NCI-H1048 (cell line): ENCODE data around the gene URB1.
"Not testable (repeated sequence)": the region's sequence is repeated elsewhere in the genome, so short reads cannot be mapped to it uniquely, and the experiment has no call there.

Experiments
- DNase-seq: peaks from one replicate; lab custom pipeline; 2025; lab: John Stamatoyannopoulos, UW

URB1 gene

DNA sequence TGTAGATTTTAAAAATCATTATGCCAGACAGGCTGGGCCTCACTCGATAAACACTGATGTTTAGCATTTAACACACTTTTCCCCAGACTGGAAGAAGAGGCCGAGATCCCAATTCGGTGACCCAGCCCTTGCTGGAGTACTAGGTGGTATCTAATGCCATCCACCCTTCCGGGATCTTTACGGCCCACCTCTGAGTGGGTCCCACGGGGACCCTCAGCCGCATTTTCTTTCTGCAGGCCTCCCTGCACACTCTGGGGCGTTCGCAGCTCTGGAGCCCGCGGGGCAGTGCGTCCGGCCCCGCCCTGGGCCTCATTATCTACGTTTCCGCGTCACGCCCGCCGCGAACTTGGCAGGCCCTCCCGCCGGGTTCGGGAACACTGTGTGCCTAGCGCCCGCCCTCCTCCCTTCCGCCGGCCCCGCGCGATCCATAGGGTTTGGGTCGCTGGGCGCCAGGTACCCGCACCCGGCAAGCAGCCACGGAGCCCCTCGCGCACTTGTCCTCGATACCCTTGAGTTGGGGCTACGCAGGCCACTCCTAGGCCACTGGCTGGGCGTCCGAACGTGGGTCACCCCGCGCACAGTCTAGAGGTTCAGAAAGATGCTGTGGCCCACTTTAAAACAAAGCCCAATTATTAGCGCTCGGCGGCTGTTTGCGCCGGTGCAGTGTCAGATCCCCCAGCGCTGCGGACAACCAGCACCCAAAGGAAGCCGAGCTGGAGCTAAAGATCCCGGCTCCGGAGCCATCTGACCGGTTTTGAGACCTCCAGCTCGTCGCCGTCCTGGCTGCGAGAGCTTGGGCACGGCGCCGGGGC is 18.7 kb upstream of the URB1 start:
- DNase-seq, result peak; percentile 12

DNA sequence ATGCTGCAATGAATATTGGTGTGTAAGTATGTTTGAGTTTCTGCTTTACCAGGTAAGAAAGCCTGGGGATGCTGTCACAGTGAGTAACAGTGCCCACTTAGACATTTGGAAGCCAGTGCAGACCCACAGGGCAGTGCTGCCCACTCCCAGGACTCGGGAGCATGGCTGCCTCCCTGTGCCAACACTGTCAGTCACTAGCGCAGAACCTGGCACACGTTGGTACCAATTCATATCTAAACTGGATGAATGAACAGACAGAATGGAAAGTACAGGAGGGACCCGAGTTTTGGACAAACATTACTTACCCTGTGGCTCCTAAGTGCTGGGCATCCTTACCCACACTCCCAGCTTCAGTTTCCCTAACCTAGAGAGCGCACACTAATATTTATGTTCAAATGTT is 18.1 kb upstream of the URB1 start:
- no peak for DNase-seq

DNA sequence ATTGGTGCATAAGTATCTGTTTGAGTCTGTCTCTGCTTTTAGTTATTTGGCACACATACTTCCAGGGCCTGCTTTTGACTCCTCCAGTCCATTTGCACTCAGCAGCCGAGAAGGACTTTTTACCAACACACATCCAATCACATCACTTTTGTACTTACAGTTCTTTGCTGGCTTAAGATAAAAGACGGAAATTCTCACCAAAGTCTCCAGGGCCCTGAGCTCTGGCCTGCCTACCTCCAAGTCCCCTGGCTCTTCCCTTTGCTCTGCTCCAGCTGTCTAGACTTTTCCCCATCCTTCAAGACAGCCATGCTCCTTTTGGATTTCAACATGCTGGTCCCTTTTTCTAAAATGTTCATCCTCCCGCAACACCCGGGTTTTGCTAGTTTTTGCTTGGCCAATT is 17.5 kb upstream of the URB1 start:
- DNase-seq, result no peak

DNA sequence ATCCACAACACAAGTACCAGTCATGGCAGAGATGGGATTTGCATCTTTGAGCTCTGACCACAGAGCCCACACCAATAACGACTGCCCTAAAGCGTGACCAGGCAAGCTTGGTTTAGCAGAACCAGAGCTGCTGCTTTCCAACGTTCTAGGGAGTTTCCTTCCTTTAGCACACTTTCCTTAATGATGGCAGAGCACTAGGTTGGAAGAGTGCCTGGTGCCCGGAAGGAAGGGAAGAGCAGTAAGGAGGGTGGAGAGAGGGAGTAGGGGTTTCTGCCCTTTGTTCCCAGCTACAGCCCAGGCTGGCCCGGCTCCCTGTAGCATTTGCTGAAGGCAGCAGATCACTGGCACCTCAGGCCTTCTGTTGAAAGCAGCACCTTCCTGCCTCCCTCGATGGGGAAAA is 13.6 kb upstream of the URB1 start:
- no peak for DNase-seq

DNA sequence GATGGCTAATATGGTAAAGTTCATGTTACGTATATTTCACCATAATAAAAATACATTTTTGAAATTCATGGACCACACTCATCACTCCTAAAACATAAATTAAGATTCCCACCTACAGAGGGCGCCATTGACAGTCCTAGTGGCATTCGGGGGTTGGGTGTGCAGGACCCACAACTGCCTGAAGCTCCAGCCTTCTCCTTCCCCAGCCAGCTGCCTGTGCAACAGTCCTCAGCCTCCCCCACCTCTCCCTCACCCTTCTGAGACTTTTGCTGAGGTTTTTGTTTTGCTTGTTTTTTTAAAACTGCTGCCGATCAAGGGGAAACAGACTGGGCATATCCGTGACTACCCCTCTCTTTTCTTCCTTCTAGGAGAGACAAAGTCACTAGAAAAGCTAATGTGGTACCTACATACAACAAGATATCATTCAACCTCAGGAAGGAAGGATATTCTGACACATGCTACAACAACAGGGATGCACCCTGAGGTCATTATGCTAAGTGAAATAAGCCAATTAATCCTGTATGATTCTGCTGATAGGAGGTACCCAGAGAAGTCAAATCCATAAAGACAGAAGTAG is 10.5 kb upstream of the URB1 start:
- peak; percentile 24 for DNase-seq

DNA sequence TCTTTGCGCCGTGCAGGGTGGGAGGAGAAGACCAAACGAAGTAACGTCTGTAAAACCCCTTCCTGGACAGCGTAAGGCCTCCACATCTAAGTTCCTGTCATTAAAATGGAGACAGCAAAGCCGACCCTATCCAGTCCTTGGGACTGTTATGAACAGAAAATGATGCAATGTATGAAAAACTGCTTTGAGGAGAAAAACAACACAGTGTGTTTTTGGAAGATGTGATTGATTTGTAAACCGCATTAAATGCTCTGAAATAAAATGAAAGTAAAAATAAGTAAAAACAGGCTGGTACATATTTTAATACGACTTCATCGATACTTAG is 827 bp upstream of the URB1 start:
- DNase-seq, result no peak

DNA sequence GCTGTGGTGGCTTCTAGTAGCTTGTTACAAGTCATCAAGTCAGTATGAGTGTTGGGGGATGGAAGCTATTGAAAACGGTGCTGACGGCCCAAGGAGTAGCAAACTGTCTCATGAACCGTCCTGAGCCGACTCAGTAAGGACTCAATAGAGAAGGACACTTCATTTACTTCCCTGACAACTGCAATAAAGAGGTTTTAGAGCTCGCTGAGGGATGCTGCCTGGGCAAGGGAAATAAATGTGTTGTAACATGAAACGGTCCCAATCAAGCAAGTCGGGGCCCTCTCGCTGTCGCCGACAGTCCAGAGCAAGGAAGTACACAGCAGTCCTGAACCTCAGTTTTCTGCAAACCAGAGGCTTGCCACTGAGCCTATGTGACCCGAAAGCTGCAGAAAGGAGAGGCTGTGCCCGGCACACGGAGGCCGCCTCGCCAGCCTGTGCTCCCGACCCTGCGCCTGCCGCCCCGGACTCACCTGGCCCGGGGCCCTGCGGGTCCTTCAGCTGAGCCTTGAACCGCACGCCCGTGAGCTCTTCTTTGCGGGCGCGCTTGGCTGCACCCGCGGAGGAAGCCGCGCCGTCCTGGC is 423 bp downstream of the URB1 start:
- no peak for DNase-seq

DNA sequence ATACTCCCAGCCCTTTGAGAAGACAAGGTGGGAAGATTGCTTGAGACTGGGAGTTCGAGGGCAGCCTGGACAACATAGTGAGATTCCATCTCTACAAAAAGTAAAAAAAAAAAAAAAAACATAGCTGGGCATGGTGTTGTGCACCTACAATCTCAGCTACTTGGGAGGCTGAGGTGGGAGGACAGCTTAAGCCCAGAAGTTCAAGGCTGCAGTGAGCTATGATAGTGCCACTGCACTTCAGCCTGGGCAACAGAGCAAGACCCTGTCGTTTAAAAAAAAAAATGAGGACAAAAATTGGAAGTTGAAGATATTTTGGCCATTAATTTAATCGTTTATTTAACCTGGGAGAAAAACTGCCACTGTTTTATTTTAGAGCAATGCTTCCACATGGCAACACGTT is 1.1 kb downstream of the URB1 start:
- DNase-seq, result no peak

DNA sequence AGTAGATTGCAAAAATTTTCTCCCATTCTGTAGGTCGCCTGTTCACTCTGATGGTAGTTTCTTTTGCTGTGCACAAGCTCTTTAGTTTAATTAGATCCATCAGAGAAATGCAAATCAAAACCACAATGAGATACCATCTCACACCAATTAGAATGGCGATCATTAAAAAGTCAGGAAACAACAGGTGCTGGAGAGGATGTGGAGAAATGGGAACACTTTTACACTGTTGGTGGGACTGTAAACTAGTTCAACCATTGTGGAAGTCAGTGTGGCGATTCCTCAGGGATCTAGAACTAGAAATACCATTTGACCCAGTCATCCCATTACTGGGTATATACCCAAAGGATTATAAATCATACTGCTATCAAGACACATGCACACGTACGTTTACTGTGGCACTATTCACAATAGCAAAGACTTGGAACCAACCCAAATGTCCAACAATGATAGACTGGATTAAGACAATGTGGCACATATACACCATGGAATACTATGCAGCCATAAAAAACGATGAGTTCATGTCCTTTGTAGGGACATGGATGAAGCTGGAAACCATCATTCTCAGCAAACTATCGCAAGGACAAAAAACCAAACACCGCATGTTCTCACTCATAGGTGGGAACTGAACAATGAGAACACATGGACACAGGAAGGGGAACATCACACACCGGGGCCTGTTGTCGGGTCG is 2.1 kb downstream of the URB1 start:
- not testable (repeated sequence) for DNase-seq

DNA sequence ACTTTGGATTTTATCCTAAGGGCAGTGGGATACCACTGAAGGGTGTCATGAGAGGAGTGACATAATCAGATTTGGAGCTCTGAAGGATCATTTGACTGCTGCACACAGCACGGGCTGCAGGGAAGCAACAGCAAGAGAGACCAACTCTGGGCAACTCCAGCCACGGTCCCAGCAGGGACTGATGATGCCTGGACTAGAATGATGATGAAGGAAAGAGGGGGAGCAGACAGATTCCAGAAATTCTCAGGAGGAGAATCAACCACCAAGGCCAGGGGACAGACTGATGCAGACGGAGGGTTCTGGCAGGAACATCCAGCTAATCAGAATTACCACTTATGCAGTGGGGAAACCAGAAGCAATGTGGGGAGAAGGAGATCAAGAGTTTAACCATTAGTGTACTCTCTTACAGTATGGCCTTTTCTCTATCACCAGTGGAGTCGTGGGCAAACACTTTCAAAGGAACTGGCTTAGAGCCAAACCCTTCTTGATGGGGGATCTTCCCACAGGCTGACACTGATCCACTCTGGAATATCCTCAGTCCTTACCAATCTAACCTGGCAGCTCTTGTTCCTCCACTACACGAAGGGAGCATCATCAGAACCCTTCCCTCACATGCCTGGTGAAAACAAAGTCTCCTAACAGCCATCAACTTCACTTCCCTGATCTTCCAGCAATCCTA is 3.3 kb downstream of the URB1 start:
- no peak for DNase-seq

DNA sequence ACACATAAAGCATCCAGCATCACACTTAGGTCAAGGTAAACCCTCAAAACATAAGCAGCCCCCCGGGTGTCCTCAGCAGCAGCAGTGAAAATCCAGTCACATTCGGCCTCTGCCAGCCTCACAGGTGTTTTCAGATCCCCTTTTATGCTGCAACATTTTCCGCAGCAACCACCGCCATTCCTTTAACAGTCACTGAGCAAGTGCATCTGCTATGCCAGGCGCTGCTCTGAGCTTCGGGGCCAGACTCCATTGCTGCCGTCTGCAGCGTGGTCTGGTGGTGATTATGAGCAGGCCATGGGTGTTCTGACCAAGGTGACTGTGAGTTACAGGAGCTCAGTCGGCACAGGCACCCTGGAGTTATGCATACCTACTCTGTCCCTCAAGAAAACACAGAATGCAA is 4.5 kb downstream of the URB1 start:
- no peak for DNase-seq

DNA sequence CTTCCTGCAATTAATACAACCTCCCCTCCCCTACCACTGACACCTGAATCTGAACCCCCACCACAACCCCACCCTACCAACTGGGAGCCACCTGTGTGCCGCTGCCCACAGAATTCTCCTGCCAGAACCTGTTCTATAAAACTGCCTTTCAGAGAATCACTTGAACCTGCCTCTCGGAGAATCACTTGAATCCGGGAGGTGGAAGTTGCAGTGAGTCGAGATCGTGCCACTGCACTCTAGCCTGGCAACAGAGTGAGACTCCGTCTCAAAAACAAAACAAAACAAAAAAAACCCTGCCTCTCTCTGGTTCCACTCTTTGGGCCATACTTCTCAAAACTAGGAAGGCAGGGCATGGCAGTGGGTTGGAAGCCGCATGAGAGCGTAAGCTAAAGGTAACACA is 5.7 kb downstream of the URB1 start:
- no peak for DNase-seq

DNA sequence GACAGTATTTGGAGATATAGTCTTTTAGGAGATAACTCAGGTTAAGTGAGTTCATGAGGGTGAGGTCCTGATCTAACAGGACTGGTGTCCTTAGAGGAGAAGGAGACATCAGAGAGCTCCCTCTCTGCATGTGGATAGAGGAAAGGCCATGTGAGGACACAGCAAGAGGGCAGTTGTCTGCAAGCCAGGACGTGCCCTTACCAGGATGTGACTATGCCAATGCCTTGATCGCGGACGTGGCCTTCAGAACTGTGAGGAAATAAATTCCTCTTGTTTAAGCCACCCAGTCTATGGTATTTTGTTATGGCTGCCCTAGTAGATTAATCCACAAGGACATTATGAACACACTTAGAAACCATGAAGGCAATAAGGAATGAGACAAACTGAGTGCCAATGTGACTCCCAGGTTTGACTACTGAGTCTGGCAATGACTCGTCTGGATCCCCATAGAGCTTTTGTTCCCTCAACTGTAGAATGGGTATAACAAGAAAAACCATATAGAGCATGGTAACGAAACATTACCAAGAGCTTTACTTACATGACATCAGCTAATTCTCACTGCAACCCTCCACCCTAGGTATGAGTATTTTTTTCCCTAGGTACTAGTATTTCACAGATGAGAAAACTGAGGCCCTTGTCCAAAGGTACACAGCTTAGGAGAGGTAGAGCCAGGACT is 6.5 kb downstream of the URB1 start:
- no peak for DNase-seq

DNA sequence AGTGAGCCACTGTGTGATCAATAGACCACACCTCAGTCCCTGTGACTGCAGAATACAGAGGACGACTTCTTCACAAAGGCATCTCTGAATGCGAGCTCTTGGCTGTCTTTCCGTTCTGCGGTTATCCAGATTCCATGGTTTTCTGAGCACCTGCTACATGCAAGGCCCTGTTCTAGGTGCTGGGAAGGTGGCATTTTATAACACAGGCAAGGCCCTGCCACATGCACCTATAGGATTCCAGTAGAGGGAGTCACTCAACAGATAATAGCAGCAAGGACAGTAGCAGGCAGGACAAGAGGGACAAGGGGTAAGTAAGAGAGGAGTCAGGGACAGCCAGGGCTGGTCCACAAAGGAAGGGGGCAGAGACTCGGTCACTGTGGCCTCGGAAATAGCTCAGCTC is 9.0 kb downstream of the URB1 start:
- no peak for DNase-seq

DNA sequence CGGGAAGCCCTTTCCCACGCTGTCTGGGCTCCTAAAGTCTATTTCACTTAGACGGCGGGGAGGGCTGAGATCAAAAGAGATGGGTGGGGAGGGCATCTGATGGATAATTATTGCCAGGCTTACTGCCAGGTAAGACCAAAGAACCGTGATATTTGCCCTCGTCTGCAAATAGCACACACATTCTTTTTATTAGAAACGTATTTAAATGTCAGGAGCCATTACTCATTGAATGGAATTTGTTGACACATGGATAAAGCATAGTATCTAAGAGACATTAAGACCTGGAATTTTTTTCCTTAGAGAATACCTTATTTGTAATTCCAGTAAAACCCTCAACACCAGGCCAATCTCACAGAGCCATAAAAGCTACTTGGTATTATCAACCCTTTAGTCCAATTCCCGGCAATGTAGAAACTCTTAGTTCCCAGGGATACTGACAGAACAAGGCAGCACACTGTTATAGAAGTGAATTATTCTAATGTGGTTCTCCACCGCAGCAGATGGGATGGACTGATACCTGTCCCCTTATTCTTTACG is 10.6 kb downstream of the URB1 start:
- peak; percentile 21 for DNase-seq

DNA sequence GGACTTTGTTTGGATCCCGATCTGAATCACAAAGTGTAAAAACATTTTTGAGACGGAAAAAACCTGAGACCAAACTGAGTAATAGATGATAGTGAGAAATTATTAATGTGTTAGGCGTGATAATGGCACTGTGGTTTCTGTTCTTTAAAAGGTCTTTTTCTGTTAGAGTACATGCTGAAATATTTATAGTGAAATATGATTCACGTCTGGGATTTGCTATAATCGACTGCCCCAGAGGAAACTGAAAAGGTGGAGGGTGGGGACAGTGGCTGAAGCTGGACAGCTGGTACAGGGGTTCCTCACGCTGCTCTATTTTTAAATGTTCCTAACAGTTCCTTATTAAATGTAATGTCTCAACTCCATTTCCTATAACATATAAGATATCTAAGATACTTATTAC is 11.2 kb downstream of the URB1 start:
- no peak for DNase-seq

DNA sequence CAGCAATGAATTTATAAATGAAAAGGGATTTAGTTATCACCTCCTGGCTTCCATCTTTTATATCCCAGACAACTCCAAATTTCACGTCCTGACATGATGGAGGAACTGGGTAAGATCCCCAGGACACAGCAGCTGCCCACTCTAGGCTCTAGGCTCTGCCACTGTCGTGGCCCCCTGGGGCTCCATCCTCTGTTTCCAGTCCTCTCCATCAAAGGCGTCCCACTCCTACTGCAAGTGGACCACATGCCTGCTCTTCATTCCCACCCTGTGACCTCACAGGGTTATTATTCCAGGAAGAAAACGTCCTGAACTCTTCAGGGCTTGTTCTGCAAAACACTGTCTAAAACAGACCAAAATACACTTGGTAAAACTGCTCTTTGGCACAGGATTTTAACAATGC is 11.9 kb downstream of the URB1 start:
- no peak for DNase-seq

DNA sequence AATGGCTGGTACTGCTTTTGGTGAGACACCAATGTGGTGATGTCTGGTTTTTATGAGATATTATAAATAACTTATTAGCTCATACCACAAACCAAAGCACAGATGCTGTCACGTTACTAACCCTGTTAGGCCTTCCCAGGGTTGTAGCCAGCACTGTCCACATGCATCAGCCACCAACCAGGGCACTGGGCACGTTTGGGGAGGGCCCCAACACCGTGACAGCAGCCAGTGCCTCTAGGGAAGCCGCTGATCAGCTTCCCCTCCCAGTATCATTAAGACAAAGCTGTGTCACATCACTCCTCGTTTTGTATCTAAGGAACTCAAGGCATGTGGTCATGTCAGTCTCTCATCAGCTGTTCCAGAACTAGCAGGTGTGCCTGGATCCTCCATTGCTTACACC is 13.9 kb downstream of the URB1 start:
- no peak for DNase-seq

DNA sequence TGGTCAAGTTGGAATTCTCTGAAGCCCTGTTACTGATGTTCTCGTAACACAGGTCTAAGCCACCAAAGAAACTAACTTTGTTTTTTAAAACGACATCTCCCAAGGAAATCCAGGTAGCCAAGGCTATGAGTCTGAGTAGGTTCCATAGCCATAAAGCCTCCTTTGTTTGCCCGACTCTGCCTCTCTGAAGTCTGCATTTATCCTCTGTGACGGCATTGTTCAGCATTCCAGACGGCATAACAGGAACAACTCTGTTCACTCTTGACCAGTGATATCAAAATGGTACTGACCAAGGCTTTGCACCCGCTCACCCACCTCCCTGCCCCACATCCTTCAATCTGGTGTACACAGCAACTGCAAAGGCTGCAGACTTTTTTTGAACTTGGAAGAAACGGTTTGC is 14.8 kb downstream of the URB1 start:
- DNase-seq, result no peak

DNA sequence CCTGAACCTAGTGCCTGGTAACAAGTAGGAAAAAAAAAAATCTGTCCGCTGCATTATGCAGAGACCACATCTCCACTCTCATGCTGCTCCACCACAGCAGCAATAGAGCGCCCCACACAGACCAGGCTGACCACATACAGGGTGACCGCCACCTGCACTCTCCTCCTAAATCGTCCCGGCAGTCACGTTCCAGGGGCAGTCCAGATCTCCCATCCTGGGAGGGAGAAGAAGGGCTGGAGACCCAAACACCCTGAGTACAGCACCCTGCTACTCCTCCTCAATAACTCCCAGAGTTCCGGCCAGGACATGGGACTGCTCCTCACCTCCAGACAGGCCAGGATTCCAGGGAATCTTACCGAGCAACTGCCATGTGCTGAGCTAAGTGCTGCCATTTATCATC is 15.3 kb downstream of the URB1 start:
- no peak for DNase-seq

DNA sequence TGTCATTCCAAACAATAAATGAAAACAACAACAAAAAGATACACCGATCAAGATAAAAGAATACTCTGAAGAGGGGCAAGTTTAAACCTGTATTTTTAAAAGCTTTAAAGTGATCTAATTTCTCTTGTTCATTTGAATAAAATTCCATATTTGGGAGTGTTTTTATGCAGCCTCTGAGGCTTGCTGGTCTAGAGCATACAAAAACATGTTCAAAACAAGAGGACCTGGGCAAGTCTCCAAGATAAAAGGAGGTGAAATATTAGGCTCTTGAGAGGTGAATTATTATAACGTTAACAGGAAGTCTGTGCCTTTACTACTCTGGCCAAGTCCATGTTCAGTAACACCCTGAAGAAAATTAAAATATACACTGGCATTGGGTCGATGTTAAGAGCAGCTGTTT is 20.1 kb downstream of the URB1 start:
- no peak for DNase-seq

DNA sequence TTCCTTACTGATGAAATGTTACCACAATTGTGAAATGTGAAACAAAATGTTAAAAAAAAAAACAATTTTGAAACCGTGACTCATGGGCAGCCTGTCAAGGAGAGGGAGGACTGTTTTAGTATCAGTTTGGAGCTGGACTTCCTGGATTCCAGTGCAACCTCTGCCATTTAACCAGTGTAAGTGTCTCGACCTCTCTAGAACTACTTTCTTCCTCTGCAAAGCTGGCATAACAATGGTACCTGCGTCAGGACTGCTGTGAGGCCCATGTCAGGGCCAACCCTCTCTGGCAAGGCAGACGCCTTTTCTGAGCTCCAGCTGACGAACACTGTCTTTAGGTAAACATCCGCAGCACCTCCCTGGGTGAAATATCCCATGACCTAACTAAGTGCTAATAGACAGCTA is 20.9 kb downstream of the URB1 start:
- no peak for DNase-seq
